ENCODE results near the gene GART. TPM values are rescaled to one million over a fixed set of nuclear protein-coding genes. Genes with fewer than 3 reads are reported as not detected.

Gene GART
- total and polyA plus RNA-seq, 10 of the 15 experiments (the other 5 are each of a cell fraction or from before 2014, with no cell fraction given), result 44.7 to 178 (median 106) TPM

DNA sequence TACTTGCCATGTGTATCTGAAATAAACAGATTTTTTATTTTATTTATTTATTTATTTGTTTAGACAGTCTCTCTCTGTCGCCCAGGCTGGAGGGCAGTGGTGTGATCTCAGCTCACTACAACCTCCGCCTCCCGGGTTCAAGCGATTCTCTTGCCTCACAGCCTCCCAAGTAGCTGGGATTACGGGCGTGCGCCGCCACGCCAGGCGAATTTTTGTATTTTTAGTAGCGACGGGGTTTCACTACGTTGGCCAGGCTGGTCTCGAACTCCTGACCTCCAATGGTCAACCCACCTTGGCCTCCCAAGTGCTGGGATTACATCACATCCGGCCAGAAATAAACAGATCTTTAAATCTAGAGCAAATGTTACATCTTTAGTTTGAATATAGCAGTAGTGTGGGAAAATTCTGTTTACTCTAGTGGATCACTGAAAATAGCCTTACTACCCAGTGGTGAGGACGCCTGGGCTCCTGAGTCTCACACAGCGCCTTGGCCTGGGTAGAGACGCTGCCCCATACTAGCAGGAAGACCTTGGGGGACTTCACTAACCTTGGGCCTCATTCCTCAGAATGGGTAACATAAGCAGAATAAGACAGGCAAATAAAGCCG is 709 bp downstream of the GART start (continued):
- TF ChIP-seq, protein P1, sequence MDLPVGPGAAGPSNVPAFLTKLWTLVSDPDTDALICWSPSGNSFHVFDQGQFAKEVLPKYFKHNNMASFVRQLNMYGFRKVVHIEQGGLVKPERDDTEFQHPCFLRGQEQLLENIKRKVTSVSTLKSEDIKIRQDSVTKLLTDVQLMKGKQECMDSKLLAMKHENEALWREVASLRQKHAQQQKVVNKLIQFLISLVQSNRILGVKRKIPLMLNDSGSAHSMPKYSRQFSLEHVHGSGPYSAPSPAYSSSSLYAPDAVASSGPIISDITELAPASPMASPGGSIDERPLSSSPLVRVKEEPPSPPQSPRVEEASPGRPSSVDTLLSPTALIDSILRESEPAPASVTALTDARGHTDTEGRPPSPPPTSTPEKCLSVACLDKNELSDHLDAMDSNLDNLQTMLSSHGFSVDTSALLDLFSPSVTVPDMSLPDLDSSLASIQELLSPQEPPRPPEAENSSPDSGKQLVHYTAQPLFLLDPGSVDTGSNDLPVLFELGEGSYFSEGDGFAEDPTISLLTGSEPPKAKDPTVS (IDR thresholded peaks at IDR 0.05; ENCODE audit: low read depth, low read length), result no peak
- TF ChIP-seq RUNX3 (IDR thresholded peaks at IDR 0.05; ENCODE audit: low read length) (peak; percentile 23; the same call in 1 of the 2 replicates), CBFB (IDR thresholded peaks at IDR 0.05; ENCODE audit: low read depth) (no peak), SRF (IDR thresholded peaks at IDR 0.05; ENCODE audit: low read depth in 2 of 2, low read length in 2 of 2) (no peak), MTA3 (IDR thresholded peaks at IDR 0.05; ENCODE audit: borderline replicate concordance, low read length) (no peak), RBBP5 (conservative IDR thresholded peaks at IDR 0.05) (no peak), MYC (IDR thresholded peaks at IDR 0.05; ENCODE audit: insufficient read depth, insufficient read length, insufficient replicate concordance, low read length, severe bottlenecking) (no peak), NR2C1 (IDR thresholded peaks at IDR 0.05) (no peak), SP1 (IDR thresholded peaks at IDR 0.05; ENCODE audit: low read depth, low read length) (no peak), RB1 (IDR thresholded peaks at IDR 0.05; ENCODE audit: borderline replicate concordance) (no peak), CREB1 (IDR thresholded peaks at IDR 0.05; ENCODE audit: low read depth) (0 out of 2 replicates have a peak, but pooled peaks have one; percentile 21), ZNF622 (IDR thresholded peaks at IDR 0.05) (no peak), BHLHE40 (IDR thresholded peaks at IDR 0.05; ENCODE audit: borderline replicate concordance in 1 of 2, low read depth in 2 of 2, low read length in 1 of 2) (no peak), POU2F2 (IDR thresholded peaks at IDR 0.05; ENCODE audit: borderline replicate concordance, low read depth, low read length) (no peak), NR2F1 (conservative IDR thresholded peaks at IDR 0.05) (peak; percentile 59), IRF4 (IDR thresholded peaks at IDR 0.05; ENCODE audit: low read depth, low read length) (no peak), STAT1 (conservative IDR thresholded peaks at IDR 0.05) (0 out of 2 replicates have a peak, but pooled peaks have one; percentile 10), ATF7 (IDR thresholded peaks at IDR 0.05; ENCODE audit: low read depth) (peak; percentile 63; the same call in 1 of the 2 replicates)
- TF ChIP-seq, protein P2, sequence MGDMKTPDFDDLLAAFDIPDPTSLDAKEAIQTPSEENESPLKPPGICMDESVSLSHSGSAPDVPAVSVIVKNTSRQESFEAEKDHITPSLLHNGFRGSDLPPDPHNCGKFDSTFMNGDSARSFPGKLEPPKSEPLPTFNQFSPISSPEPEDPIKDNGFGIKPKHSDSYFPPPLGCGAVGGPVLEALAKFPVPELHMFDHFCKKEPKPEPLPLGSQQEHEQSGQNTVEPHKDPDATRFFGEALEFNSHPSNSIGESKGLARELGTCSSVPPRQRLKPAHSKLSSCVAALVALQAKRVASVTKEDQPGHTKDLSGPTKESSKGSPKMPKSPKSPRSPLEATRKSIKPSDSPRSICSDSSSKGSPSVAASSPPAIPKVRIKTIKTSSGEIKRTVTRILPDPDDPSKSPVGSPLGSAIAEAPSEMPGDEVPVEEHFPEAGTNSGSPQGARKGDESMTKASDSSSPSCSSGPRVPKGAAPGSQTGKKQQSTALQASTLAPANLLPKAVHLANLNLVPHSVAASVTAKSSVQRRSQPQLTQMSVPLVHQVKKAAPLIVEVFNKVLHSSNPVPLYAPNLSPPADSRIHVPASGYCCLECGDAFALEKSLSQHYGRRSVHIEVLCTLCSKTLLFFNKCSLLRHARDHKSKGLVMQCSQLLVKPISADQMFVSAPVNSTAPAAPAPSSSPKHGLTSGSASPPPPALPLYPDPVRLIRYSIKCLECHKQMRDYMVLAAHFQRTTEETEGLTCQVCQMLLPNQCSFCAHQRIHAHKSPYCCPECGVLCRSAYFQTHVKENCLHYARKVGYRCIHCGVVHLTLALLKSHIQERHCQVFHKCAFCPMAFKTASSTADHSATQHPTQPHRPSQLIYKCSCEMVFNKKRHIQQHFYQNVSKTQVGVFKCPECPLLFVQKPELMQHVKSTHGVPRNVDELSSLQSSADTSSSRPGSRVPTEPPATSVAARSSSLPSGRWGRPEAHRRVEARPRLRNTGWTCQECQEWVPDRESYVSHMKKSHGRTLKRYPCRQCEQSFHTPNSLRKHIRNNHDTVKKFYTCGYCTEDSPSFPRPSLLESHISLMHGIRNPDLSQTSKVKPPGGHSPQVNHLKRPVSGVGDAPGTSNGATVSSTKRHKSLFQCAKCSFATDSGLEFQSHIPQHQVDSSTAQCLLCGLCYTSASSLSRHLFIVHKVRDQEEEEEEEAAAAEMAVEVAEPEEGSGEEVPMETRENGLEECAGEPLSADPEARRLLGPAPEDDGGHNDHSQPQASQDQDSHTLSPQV (IDR thresholded peaks at IDR 0.05), result no peak
- TF ChIP-seq, protein P3, sequence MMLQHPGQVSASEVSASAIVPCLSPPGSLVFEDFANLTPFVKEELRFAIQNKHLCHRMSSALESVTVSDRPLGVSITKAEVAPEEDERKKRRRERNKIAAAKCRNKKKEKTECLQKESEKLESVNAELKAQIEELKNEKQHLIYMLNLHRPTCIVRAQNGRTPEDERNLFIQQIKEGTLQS (IDR thresholded peaks at IDR 0.05; ENCODE audit: borderline replicate concordance, extremely low read depth, low read depth, low read length), result no peak
- TF ChIP-seq, protein P4, sequence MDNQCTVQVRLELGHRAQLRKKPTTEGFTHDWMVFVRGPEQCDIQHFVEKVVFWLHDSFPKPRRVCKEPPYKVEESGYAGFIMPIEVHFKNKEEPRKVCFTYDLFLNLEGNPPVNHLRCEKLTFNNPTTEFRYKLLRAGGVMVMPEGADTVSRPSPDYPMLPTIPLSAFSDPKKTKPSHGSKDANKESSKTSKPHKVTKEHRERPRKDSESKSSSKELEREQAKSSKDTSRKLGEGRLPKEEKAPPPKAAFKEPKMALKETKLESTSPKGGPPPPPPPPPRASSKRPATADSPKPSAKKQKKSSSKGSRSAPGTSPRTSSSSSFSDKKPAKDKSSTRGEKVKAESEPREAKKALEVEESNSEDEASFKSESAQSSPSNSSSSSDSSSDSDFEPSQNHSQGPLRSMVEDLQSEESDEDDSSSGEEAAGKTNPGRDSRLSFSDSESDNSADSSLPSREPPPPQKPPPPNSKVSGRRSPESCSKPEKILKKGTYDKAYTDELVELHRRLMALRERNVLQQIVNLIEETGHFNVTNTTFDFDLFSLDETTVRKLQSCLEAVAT (IDR thresholded peaks at IDR 0.05), result peak; percentile 85
- TF ChIP-seq, protein P5, sequence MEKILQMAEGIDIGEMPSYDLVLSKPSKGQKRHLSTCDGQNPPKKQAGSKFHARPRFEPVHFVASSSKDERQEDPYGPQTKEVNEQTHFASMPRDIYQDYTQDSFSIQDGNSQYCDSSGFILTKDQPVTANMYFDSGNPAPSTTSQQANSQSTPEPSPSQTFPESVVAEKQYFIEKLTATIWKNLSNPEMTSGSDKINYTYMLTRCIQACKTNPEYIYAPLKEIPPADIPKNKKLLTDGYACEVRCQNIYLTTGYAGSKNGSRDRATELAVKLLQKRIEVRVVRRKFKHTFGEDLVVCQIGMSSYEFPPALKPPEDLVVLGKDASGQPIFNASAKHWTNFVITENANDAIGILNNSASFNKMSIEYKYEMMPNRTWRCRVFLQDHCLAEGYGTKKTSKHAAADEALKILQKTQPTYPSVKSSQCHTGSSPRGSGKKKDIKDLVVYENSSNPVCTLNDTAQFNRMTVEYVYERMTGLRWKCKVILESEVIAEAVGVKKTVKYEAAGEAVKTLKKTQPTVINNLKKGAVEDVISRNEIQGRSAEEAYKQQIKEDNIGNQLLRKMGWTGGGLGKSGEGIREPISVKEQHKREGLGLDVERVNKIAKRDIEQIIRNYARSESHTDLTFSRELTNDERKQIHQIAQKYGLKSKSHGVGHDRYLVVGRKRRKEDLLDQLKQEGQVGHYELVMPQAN (conservative IDR thresholded peaks at IDR 0.05), result 0 out of 2 replicates have a peak, but pooled peaks have one; percentile 10

Data from GM12878 (cell line).